ENCODE data around the gene GRIP1.

Gene GRIP1

GRCh38 chr12:66717036-66717673 lies 38.3 kb upstream of the GRIP1 start:
- no peak overlapping the region for H3K4me3 ChIP-seq (ENCODE audit: insufficient read depth, low read length, poor library complexity, severe bottlenecking)
- H3K79me2 ChIP-seq (ENCODE audit: insufficient read depth, low read length) = no peaks in the 10 kb centered on the region
- no peaks in the 10 kb centered on the region for H3K27me3 ChIP-seq (ENCODE audit: low read length)
- H2AFZ ChIP-seq (ENCODE audit: low read depth, low read length, severe bottlenecking) = no peak overlapping the region
- H3K9ac ChIP-seq (ENCODE audit: low read length) = no peak overlapping the region
- H4K20me1 ChIP-seq (ENCODE audit: low read depth, low read length) = no peaks in the 10 kb centered on the region
- TF ChIP-seq EZH2phosphoT487 (conservative IDR thresholded peaks at IDR 0.05; ENCODE audit: low read length) (no peak), CTCF (IDR thresholded peaks at IDR 0.05; ENCODE audit: insufficient read depth, low read length, poor library complexity, severe bottlenecking) (no peak)
- H3K27ac ChIP-seq (ENCODE audit: low read depth, low read length) = no peak overlapping the region
- no peaks in the 10 kb centered on the region for H3K9me3 ChIP-seq (ENCODE audit: insufficient read depth, low read length)
- H3K9me2 ChIP-seq (replicated peaks; ENCODE audit: insufficient read depth, low read length) = no peaks in the 10 kb centered on the region
- no peaks in the 10 kb centered on the region for H3F3A ChIP-seq (ENCODE audit: insufficient read depth)
- no peaks in the 10 kb centered on the region for H3K36me3 ChIP-seq (ENCODE audit: low read length)
- H3K4me2 ChIP-seq (ENCODE audit: low read depth, low read length, poor library complexity, severe bottlenecking) = no peak overlapping the region

GRCh38 chr12:66716522-66716921 lies 37.6 kb upstream of the GRIP1 start:
- no peaks in the 10 kb centered on the region for H3K36me3 ChIP-seq (ENCODE audit: low read length)
- no peaks in the 10 kb centered on the region for H3F3A ChIP-seq (ENCODE audit: insufficient read depth)
- H3K27ac ChIP-seq (ENCODE audit: low read depth, low read length) = no peak overlapping the region
- H3K27me3 ChIP-seq (ENCODE audit: low read length) = no peaks in the 10 kb centered on the region
- no peaks in the 10 kb centered on the region for H4K20me1 ChIP-seq (ENCODE audit: low read depth, low read length)
- H3K9me3 ChIP-seq (ENCODE audit: insufficient read depth, low read length) = no peaks in the 10 kb centered on the region
- no peak overlapping the region for H2AFZ ChIP-seq (ENCODE audit: low read depth, low read length, severe bottlenecking)
- no peak for TF ChIP-seq EZH2phosphoT487 (conservative IDR thresholded peaks at IDR 0.05; ENCODE audit: low read length)
- TF ChIP-seq CTCF (IDR thresholded peaks at IDR 0.05; ENCODE audit: insufficient read depth, low read length, poor library complexity, severe bottlenecking) = no peak
- no peak overlapping the region for H3K4me2 ChIP-seq (ENCODE audit: low read depth, low read length, poor library complexity, severe bottlenecking)
- no peaks in the 10 kb centered on the region for H3K79me2 ChIP-seq (ENCODE audit: insufficient read depth, low read length)
- no peaks in the 10 kb centered on the region for H3K9me2 ChIP-seq (replicated peaks; ENCODE audit: insufficient read depth, low read length)
- H3K9ac ChIP-seq (ENCODE audit: low read length) = no peak overlapping the region
- H3K4me3 ChIP-seq (ENCODE audit: insufficient read depth, low read length, poor library complexity, severe bottlenecking) = no peak overlapping the region

GRCh38 chr12:66714709-66715108 lies 35.8 kb upstream of the GRIP1 start:
- Histone ChIP-seq H3K4me3 (ENCODE audit: insufficient read depth, low read length, poor library complexity, severe bottlenecking) (no peak overlapping the region), H3K36me3 (ENCODE audit: low read length) (no peaks in the 10 kb centered on the region), H3K9ac (ENCODE audit: low read length) (no peak overlapping the region), H3F3A (ENCODE audit: insufficient read depth) (no peaks in the 10 kb centered on the region), H3K79me2 (ENCODE audit: insufficient read depth, low read length) (no peaks in the 10 kb centered on the region), H3K9me3 (ENCODE audit: insufficient read depth, low read length) (no peaks in the 10 kb centered on the region), H3K9me2 (replicated peaks; ENCODE audit: insufficient read depth, low read length) (no peaks in the 10 kb centered on the region), H3K27me3 (ENCODE audit: low read length) (no peaks in the 10 kb centered on the region), H3K4me2 (ENCODE audit: low read depth, low read length, poor library complexity, severe bottlenecking) (no peak overlapping the region), H4K20me1 (ENCODE audit: low read depth, low read length) (no peaks in the 10 kb centered on the region), H2AFZ (ENCODE audit: low read depth, low read length, severe bottlenecking) (no peak overlapping the region), H3K27ac (ENCODE audit: low read depth, low read length) (no peak overlapping the region)
- TF ChIP-seq CTCF (IDR thresholded peaks at IDR 0.05; ENCODE audit: insufficient read depth, low read length, poor library complexity, severe bottlenecking) = no peak
- TF ChIP-seq EZH2phosphoT487 (conservative IDR thresholded peaks at IDR 0.05; ENCODE audit: low read length) = no peak

All from SU-DHL-6 (cell line).